Small intestine (tissue), 7 donors: ENCODE measurements around the gene HYOU1. TPM values are rescaled to one million over a fixed set of nuclear protein-coding genes. Genes with fewer than 3 reads are reported as not detected.

ENCODE experiments used
- DNase-seq, 2 donors: peaks; one replicate each; pipeline versions ENCODE4 v3.0.0 to v3.0.0-alpha.2; 2013
- FAIRE-seq: peaks from 2 replicates; lab custom pipeline; 2012; peaks lifted over from hg19 to GRCh38; lab: Jason Lieb, UNC
- H3K27ac ChIP-seq, 3 donors: one replicate each; pipeline ENCODE4 v1.5.1; 2013; ENCODE audit warnings: low read length in 2 of 3, mild to moderate bottlenecking in 2 of 3, control low read depth in 1 of 3, inconsistent platforms in 1 of 3, low read depth in 1 of 3, moderate library complexity in 1 of 3
- H3K27me3 ChIP-seq, 3 donors: one replicate each; pipeline ENCODE4 v1.6.1; 2013; ENCODE audit warnings: low read length in 3 of 3, inconsistent platforms in 1 of 3; ENCODE audit not compliant: control insufficient read depth in 3 of 3, insufficient read depth in 3 of 3
- H3K36me3 ChIP-seq, 3 donors: one replicate each; pipeline ENCODE4 v1.6.1; 2013; ENCODE audit warnings: low read length in 3 of 3, inconsistent platforms in 1 of 3, low read depth in 1 of 3, mild to moderate bottlenecking in 1 of 3, moderate library complexity in 1 of 3; ENCODE audit not compliant: control insufficient read depth in 3 of 3, insufficient read depth in 2 of 3
- H3K4me1 ChIP-seq, 3 donors: one replicate each; pipeline ENCODE4 v1.6.1; 2013; ENCODE audit warnings: low read length in 2 of 3, inconsistent platforms in 1 of 3, low read depth in 1 of 3, mild to moderate bottlenecking in 1 of 3, moderate library complexity in 1 of 3; ENCODE audit not compliant: control insufficient read depth in 3 of 3, insufficient read depth in 2 of 3
- H3K4me3 ChIP-seq, 3 donors: one replicate each; pipeline ENCODE4 v1.5.1; 2013; ENCODE audit warnings: low read length in 3 of 3, control low read depth in 1 of 3, inconsistent platforms in 1 of 3, low read depth in 1 of 3, mild to moderate bottlenecking in 1 of 3, moderate library complexity in 1 of 3
- H3K9me3 ChIP-seq, 2 donors: one replicate each; pipeline ENCODE4 v1.6.1; 2013; ENCODE audit warnings: low read depth in 1 of 2, low read length in 1 of 2; ENCODE audit not compliant: control insufficient read depth in 2 of 2, insufficient read depth in 1 of 2
- WGBS, 3 donors: extraction: QIAGEN DNeasy Blood & Tissue Kit; methylation state at CpG; one replicate each; pipeline ENCODE4 v1.1.7; 2013; 5-methylcytosine and 5-hydroxymethylcytosine counted together
- polyA plus RNA-seq, 4 donors: library from polyadenylated mRNA; stranded (reverse) in 3 of 4; unstranded in 1 of 4; fragments of 200-250 nt in 3 of 4; fragments of 120-200 nt in 1 of 4; gene quantifications; one replicate each; pipeline versions ENCODE4 v1.2.1 to v1.2.3, GENCODE V29; 2013
- donor health status: healthy with polysubstance abuse.
- donor health status: control.
- donor health status: control.
- donor health status: Bipolar disorder and iron deficiency.
- donor health status: healthy.

The HYOU1 gene
- polyA plus RNA-seq, 4 donors, result 17.4 to 127 (median 53.3) TPM

GRCh38 chr11:119030029-119030328 lies 27.0 kb downstream of the HYOU1 start:
- H3K4me1 ChIP-seq, result peaks cover 0 to 19% (median 0%) of the 10 kb centered on the region in 3 donors
- peak overlapping the region; percentile 85 to 96 (median 88) for H3K27ac ChIP-seq
- 0 to 5% (median 2%) methylated on average over 12 to 13 of the region's 13 CpGs for WGBS, 3 donors
- H3K4me3 ChIP-seq, result peak overlapping the region; percentile 78 to 87 (median 82)
- peak in 1 of 2 donors; percentile 16 for DNase-seq
- no peak for FAIRE-seq
- H3K36me3 ChIP-seq, result peaks cover 0 to 42% (median under 1%) of the 10 kb centered on the region in 3 donors
- no peaks in the 10 kb centered on the region for H3K9me3 ChIP-seq
- H3K27me3 ChIP-seq, result no peaks in the 10 kb centered on the region

DNA sequence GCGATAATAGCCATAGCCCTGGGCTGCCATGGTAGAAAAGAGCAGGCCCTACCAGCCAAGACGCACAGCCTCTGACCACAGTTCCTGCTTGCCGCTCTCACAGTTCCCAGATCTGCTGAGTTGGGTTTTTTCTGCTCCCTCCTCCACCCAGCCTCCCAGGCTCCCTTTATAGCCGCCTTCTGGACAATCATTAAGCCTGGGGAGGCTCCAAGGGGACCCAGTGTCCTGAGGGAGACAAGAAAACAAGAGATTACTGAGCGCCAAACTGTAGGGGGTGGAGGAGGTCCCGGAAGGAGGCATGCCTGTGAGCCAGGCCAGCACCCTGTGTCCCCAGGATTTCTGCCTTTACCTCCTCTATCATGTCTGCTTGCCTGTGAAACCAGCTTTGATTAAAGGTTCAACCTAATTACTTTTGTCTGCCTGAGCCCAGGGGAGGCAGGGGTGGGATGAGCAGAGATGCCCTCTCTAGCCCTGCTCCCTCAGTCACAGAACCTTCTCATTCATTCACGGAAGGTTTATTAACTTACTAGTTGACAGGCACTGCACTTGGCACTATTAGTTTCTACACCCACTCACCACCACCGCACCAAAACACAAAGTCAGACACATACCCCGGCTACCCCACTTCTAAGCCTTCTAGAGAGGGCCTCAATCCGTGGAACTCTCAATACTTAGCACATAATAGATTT lies 27.5 kb downstream of the HYOU1 start:
- H3K36me3 ChIP-seq, result peaks cover 0 to 47% (median 2%) of the 10 kb centered on the region in 3 donors
- peak; percentile 94 to 97 for DNase-seq
- H3K27me3 ChIP-seq, result no peaks in the 10 kb centered on the region
- 8 to 44% (median 27%) methylated on average over 10 of the region's 10 CpGs for WGBS, 3 donors
- peak overlapping the region; percentile 85 to 96 (median 88) for H3K27ac ChIP-seq
- H3K4me3 ChIP-seq, result peak overlapping the region in 2 of 3 donors; percentile 82 to 87
- peaks cover 0 to 24% (median 0%) of the 10 kb centered on the region in 3 donors for H3K4me1 ChIP-seq
- no peak for FAIRE-seq
- no peaks in the 10 kb centered on the region for H3K9me3 ChIP-seq

DNA sequence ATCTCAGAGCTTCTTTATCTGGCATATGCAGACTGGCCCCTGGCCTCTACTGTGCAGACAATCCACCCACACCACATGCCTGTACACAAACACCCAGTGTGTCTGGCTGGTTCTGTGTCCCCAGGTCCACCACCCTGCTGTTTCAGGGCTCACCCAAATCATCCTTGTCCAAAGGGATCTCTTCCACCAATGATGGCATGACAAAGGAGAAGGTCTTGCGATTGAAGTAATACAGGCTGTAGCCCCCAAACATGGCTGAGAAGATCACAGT lies 28.0 kb downstream of the HYOU1 start:
- 13 to 70% (median 55%) methylated on average over 1 of the region's 1 CpG for WGBS, 3 donors
- Histone ChIP-seq H3K9me3 (no peaks in the 10 kb centered on the region), H3K4me1 (peaks cover 0 to 29% (median 2%) of the 10 kb centered on the region in 3 donors), H3K4me3 (peak overlapping the region in 2 of 3 donors; percentile 82 to 87), H3K27me3 (no peaks in the 10 kb centered on the region), H3K27ac (peak overlapping the region; percentile 85 to 96 (median 88)), H3K36me3 (peaks cover 0 to 50% (median 2%) of the 10 kb centered on the region in 3 donors)
- DNase-seq (no peak), FAIRE-seq (no peak)

GRCh38 chr11:119028346-119029068 lies 28.5 kb downstream of the HYOU1 start:
- 16 to 61% (median 38%) methylated on average over 8 to 9 of the region's 9 CpGs for WGBS, 3 donors
- Histone ChIP-seq H3K9me3 (no peaks in the 10 kb centered on the region), H3K27ac (peak overlapping the region; percentile 85 to 96 (median 88)), H3K4me3 (peak overlapping the region in 2 of 3 donors; percentile 82 to 87), H3K27me3 (no peaks in the 10 kb centered on the region), H3K36me3 (peaks cover 0 to 52% (median 2%) of the 10 kb centered on the region in 3 donors), H3K4me1 (peaks cover 2 to 34% (median 2%) of the 10 kb centered on the region in 3 donors)
- FAIRE-seq (no peak), DNase-seq (peak; percentile 24 to 71)

DNA sequence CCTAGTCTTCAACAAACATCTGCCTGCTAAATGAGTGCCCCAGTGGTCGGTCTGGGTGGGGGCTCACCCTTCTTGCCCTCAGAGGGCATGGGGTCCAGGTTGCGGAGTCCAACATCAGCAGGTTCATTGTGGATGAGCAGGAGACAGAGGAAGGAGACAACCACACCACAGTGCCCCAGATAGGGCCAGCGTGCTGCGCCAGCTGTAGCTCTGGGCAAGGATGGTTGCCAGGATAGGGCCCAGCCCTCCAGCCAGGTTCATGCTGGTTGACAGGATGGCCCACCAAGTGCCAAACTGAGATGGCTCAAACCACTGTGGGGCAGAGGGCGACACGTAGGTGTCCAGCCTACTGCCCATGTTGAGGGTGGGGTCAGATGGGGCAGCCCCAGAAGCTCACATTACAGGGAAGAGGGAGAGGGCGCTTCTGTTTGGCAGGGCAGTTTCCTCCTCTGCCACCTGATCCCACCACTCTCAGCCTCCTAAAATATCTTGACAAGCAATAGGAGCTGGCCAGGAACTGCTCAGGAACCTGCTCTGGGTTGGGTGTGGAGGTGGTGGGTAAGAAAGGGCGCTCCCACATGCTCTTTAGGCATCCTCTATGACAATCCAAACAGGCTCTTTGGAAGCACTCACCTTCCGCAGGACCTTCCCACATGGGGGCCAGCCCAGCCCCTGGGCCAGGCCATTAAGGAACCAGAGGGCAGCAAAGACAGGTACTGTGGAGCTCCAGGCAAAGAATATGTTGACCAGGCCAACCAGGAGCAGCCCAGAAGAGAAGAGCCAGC lies 29.3 kb downstream of the HYOU1 start:
- Histone ChIP-seq H3K27me3 (no peaks in the 10 kb centered on the region), H3K36me3 (peaks cover 0 to 58% (median 3%) of the 10 kb centered on the region in 3 donors), H3K27ac (peak overlapping the region; percentile 64 to 88 (median 73)), H3K9me3 (no peaks in the 10 kb centered on the region), H3K4me3 (peak overlapping the region in 2 of 3 donors; percentile 82 to 87), H3K4me1 (peaks cover 2 to 40% (median 4%) of the 10 kb centered on the region in 3 donors)
- WGBS, 3 donors, result 32 to 72% (median 60%) methylated on average over 9 of the region's 9 CpGs
- FAIRE-seq (no peak), DNase-seq (peak in 1 of 2 donors; percentile 13)

GRCh38 chr11:119026970-119027369 lies 30.0 kb downstream of the HYOU1 start:
- Histone ChIP-seq H3K9me3 (no peaks in the 10 kb centered on the region), H3K27me3 (no peaks in the 10 kb centered on the region), H3K4me3 (peak overlapping the region in 2 of 3 donors; percentile 82 to 87), H3K4me1 (peaks cover 2 to 47% (median 4%) of the 10 kb centered on the region in 3 donors), H3K27ac (peak overlapping the region; percentile 64 to 88 (median 73)), H3K36me3 (peaks cover 3 to 66% (median 3%) of the 10 kb centered on the region in 3 donors)
- peak; percentile 90 to 91 for DNase-seq
- no peak for FAIRE-seq
- 6 to 56% (median 32%) methylated on average over 2 of the region's 2 CpGs for WGBS, 3 donors

GRCh38 chr11:119025978-119026766 lies 30.8 kb downstream of the HYOU1 start:
- H3K27me3 ChIP-seq, result no peaks in the 10 kb centered on the region
- no peak for FAIRE-seq
- H3K27ac ChIP-seq, result peak overlapping the region; percentile 53 to 88 (median 73)
- peaks cover 2 to 55% (median 4%) of the 10 kb centered on the region in 3 donors for H3K4me1 ChIP-seq
- 28 to 60% (median 49%) methylated on average over 16 of the region's 16 CpGs for WGBS, 3 donors
- H3K4me3 ChIP-seq, result peak overlapping the region in 2 of 3 donors; percentile 82 to 87
- peak; percentile 36 to 71 for DNase-seq
- H3K36me3 ChIP-seq, result peaks cover 3 to 69% (median 3%) of the 10 kb centered on the region in 3 donors
- no peaks in the 10 kb centered on the region for H3K9me3 ChIP-seq
